ENCODE measurements around the gene NCR2.
A peak's percentile ranks its signal among the peaks of the same experiment; 100 is the strongest.

DNA sequence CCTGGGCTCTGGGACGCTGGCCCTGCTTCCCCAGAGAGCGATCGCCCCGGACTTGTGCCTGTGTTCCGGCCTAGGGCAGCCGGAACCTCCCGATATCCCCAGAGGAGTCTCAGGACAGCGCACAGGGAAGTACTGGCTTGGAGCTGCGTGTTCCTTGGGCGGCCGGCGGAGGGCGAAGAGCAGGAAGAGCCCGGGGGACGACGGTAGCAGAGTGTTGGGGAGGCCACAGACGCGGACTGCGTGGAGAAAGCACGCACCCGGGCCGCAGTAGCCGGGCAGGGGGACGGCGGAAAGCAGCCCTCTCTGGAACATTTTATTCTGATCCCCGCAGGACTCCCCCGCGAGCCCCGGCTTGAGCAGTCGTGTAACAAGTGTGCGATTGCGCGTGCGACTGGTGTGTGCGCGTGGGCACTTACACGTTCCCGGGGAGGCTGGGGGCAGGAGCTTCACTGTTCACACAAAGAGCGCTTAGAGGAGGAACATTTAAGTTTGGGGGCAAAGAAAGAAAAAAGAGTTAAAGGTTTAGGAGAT is 36.1 kb downstream of the NCR2 start:
- TF ChIP-seq MYNN (CRISPR knock-in tag; IDR thresholded peaks at IDR 0.05; ENCODE audit: low read depth) (no peak), POLR2A (IDR thresholded peaks at IDR 0.05; ENCODE audit: insufficient read depth in 1 of 2, low read depth in 2 of 2, low read length in 2 of 2) (no peak), ZFP36 (IDR thresholded peaks at IDR 0.05; ENCODE audit: borderline replicate concordance, low read depth, low read length, partially characterized antibody) (no peak), CREM (IDR thresholded peaks at IDR 0.05) (no peak), CREM (CRISPR knock-in tag; IDR thresholded peaks at IDR 0.05) (no peak), NR2C2 (CRISPR knock-in tag; IDR thresholded peaks at IDR 0.05; ENCODE audit: borderline replicate concordance) (no peak), NKX3-1 (CRISPR knock-in tag; IDR thresholded peaks at IDR 0.05) (no peak)
- TF ChIP-seq, protein P1, sequence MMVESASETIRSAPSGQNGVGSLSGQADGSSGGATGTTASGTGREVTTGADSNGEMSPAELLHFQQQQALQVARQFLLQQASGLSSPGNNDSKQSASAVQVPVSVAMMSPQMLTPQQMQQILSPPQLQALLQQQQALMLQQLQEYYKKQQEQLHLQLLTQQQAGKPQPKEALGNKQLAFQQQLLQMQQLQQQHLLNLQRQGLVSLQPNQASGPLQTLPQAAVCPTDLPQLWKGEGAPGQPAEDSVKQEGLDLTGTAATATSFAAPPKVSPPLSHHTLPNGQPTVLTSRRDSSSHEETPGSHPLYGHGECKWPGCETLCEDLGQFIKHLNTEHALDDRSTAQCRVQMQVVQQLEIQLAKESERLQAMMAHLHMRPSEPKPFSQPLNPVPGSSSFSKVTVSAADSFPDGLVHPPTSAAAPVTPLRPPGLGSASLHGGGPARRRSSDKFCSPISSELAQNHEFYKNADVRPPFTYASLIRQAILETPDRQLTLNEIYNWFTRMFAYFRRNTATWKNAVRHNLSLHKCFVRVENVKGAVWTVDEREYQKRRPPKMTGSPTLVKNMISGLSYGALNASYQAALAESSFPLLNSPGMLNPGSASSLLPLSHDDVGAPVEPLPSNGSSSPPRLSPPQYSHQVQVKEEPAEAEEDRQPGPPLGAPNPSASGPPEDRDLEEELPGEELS (CRISPR knock-in tag; IDR thresholded peaks at IDR 0.05) = no peak
- TF ChIP-seq, protein P2, sequence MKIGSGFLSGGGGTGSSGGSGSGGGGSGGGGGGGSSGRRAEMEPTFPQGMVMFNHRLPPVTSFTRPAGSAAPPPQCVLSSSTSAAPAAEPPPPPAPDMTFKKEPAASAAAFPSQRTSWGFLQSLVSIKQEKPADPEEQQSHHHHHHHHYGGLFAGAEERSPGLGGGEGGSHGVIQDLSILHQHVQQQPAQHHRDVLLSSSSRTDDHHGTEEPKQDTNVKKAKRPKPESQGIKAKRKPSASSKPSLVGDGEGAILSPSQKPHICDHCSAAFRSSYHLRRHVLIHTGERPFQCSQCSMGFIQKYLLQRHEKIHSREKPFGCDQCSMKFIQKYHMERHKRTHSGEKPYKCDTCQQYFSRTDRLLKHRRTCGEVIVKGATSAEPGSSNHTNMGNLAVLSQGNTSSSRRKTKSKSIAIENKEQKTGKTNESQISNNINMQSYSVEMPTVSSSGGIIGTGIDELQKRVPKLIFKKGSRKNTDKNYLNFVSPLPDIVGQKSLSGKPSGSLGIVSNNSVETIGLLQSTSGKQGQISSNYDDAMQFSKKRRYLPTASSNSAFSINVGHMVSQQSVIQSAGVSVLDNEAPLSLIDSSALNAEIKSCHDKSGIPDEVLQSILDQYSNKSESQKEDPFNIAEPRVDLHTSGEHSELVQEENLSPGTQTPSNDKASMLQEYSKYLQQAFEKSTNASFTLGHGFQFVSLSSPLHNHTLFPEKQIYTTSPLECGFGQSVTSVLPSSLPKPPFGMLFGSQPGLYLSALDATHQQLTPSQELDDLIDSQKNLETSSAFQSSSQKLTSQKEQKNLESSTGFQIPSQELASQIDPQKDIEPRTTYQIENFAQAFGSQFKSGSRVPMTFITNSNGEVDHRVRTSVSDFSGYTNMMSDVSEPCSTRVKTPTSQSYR (CRISPR knock-in tag; IDR thresholded peaks at IDR 0.05; ENCODE audit: borderline replicate concordance) = no peak
- TF ChIP-seq, protein P3, sequence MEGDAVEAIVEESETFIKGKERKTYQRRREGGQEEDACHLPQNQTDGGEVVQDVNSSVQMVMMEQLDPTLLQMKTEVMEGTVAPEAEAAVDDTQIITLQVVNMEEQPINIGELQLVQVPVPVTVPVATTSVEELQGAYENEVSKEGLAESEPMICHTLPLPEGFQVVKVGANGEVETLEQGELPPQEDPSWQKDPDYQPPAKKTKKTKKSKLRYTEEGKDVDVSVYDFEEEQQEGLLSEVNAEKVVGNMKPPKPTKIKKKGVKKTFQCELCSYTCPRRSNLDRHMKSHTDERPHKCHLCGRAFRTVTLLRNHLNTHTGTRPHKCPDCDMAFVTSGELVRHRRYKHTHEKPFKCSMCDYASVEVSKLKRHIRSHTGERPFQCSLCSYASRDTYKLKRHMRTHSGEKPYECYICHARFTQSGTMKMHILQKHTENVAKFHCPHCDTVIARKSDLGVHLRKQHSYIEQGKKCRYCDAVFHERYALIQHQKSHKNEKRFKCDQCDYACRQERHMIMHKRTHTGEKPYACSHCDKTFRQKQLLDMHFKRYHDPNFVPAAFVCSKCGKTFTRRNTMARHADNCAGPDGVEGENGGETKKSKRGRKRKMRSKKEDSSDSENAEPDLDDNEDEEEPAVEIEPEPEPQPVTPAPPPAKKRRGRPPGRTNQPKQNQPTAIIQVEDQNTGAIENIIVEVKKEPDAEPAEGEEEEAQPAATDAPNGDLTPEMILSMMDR (CRISPR knock-in tag; IDR thresholded peaks at IDR 0.05) = peak; percentile 20; the same call in 1 of the 2 replicates

Data from HepG2 (cell line).